ENCODE results near the gene EPHA6.
A peak's percentile ranks its signal among the peaks of the same experiment; 100 is the strongest.

The EPHA6 gene

GRCh38 chr3:96813820-96814650 is at the start of gene EPHA6:
EPHA6 (plus strand) TSS chr3:96814594.
- peak; percentile 30 to 93 (median 53) for DNase-seq
- intact Hi-C loops (cut with DNase I) = no loop called here

GRCh38 chr3:96776818-96777217 is 37.6 kb upstream of the EPHA6 start:
- DNase-seq = peak in 2 of 10 donors; percentile 59 to 69

GRCh38 chr3:96779810-96780209 is 34.6 kb upstream of the EPHA6 start:
- intact Hi-C loops (cut with DNase I) = no loop called here

More at GRCh38 chr3:96776818-96777217, 37.6 kb upstream of the EPHA6 start:
- intact Hi-C loops (cut with DNase I) = no loop called here

GRCh38 chr3:96796101-96796500 is 18.3 kb upstream of the EPHA6 start:
- DNase-seq = no peak

More at GRCh38 chr3:96779810-96780209, 34.6 kb upstream of the EPHA6 start:
- DNase-seq = no peak

GRCh38 chr3:96803870-96804269 is 10.5 kb upstream of the EPHA6 start:
- no peak for DNase-seq
- intact Hi-C loops (cut with DNase I) = no loop called here

More at GRCh38 chr3:96796101-96796500, 18.3 kb upstream of the EPHA6 start:
- intact Hi-C loops (cut with DNase I) = no loop called here

- intact Hi-C loops (cut with DNase I) = no loop called here
Observed at GRCh38 chr3:96806341-96806740, 8.1 kb upstream of the EPHA6 start.

GRCh38 chr3:96813134-96813819 is 1.1 kb upstream of the EPHA6 start:
- peak; percentile 54 to 96 (median 74) for DNase-seq
- intact Hi-C loops (cut with DNase I) = no loop called here

More at GRCh38 chr3:96806341-96806740, 8.1 kb upstream of the EPHA6 start:
- no peak for DNase-seq

GRCh38 chr3:96814651-96815567 is 515 bp downstream of the EPHA6 start:
- DNase-seq = peak in 8 of 10 donors; percentile 9 to 82 (median 26)
- intact Hi-C loops (cut with DNase I) = no loop called here

- intact Hi-C loops (cut with DNase I) = no loop called here
- no peak for DNase-seq
Observed at GRCh38 chr3:96831175-96831574, 16.8 kb downstream of the EPHA6 start.

- intact Hi-C loops (cut with DNase I) = no loop called here
- DNase-seq = no peak
Observed at GRCh38 chr3:96833301-96833700, 18.9 kb downstream of the EPHA6 start.

GRCh38 chr3:96836153-96836915 is 21.9 kb downstream of the EPHA6 start:
- no peak for DNase-seq
- intact Hi-C loops (cut with DNase I) = no loop called here

GRCh38 chr3:96843505-96844203 is 29.3 kb downstream of the EPHA6 start:
- no peak for DNase-seq
- intact Hi-C loops (cut with DNase I) = no loop called here

GRCh38 chr3:96844204-96844514 is 29.8 kb downstream of the EPHA6 start:
- DNase-seq = no peak
- intact Hi-C loops (cut with DNase I) = no loop called here

GRCh38 chr3:96852849-96853248 is 38.5 kb downstream of the EPHA6 start:
- DNase-seq = no peak
- intact Hi-C loops (cut with DNase I) = no loop called here

- DNase-seq = no peak
- intact Hi-C loops (cut with DNase I) = no loop called here
Observed at GRCh38 chr3:96860882-96861281, 46.5 kb downstream of the EPHA6 start.

GRCh38 chr3:96863129-96863740 is 48.8 kb downstream of the EPHA6 start:
- DNase-seq = no peak
- intact Hi-C loops (cut with DNase I) = no loop called here

- intact Hi-C loops (cut with DNase I) = no loop called here
- no peak for DNase-seq
Observed at GRCh38 chr3:96865605-96866004, 51.2 kb downstream of the EPHA6 start.

- intact Hi-C loops (cut with DNase I) = no loop called here
- no peak for DNase-seq
Observed at GRCh38 chr3:96869316-96869715, 54.9 kb downstream of the EPHA6 start.

GRCh38 chr3:96877510-96877909 is 63.1 kb downstream of the EPHA6 start:
- DNase-seq = no peak
- intact Hi-C loops (cut with DNase I) = no loop called here
